HG03066 (cell line): ENCODE data around the gene ARMC3.
"Not testable (repeated sequence)": the region's sequence is repeated elsewhere in the genome, so short reads cannot be mapped to it uniquely, and the experiment has no call there.

Source experiments
- ATAC-seq: cut with Tn5 transposase; IDR thresholded peaks from one replicate; pipeline ENCODE4 v1.9.1; 2021; ENCODE audit warnings: low read depth; ENCODE audit not compliant: unreplicated experiment

Gene ARMC3

DNA sequence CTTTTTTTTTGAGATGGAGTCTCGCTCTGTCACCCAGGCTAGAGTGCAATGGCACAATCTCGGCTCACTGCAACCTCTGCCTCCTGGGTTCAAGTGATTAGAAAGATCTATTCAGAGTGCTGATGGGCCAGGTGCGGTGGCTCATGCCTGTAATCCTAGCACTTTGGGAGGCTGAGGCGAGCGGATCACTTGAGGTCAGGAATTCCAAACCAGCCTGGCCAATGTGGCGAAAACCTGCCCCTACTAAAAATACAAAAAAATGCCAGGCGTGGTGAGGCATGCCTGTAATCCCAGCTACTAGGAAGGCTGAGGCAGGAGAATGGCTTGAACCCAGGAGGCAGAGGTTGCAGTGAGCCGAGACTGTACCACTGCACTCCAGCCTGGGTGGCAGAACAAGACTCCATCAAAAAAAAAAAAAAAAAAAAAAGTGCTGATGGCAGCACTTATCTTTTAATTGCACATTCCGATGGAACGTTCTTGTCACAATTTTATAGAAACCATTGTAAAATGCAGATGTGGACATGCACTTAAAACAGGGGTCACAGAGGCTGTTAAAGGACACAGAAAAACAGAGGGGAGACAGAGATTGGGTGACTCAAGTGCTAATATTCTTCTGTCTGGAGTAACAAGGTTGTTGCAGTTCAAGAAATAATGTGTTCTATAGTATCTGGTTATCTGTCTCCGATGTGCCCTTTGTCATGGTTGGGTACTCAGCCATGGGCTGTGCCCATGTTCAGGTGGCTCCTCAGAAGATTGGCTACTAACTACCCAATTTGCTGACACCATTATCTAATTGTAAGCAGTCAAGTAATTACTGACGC lies 142.4 kb downstream of the ARMC3 start:
- ATAC-seq, result not testable (repeated sequence)

DNA sequence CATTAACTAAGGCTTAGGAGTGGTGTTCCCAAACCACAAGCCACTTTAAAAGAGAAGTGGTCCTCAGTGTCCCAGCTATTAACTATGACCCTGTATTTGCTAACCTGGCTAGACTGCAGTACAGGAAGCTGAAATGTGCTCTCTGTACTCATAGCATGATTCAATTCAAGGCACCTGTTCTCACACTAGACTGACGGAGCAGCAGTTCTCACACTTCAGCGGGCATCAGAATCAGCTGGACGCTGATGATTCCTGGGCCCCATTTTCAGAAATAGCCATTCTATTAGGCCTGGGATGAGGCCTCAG lies 143.0 kb downstream of the ARMC3 start:
- no peak for ATAC-seq

DNA sequence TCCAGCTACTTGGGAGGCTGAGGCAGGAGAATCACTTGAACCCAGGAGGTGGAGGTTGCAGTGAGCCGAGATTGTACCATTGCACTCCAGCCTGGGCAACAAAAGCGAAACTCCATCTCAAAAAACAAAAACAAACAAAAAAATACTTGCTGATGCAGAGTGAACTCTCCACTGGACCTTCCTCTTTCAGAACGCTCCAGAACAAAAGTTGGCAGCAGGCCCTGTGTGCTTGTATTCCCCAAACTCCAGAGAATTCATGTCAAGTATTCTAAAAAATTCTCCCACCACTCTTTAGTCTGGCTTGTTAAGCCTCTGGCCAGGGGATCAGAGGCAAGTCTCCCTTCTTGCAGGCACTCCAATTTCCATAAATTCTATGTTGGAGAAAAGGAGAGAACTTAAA lies 144.7 kb downstream of the ARMC3 start:
- ATAC-seq, result not testable (repeated sequence)

DNA sequence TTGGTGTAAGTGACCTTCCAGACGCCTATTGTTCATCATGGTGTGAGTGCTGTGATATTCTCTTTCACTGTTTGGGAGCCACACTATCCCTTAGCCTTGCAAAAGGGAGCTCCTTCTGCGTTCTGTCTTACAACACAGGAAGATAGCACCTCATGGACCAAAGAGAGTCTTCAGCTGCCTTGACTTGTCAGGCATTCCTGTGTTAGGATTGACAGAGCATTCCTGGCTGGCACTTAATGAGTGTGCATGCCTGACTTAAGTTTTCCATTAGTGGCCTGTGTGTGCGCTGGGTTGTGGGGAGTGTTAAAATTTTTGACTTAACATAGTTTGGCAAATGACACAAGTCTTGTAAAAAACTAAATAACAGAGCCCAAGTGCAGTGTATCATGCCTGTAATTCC lies 145.7 kb downstream of the ARMC3 start:
- no peak for ATAC-seq

GRCh38 chr10:23075672-23076071 lies 147.8 kb downstream of the ARMC3 start:
- no peak for ATAC-seq

GRCh38 chr10:23078114-23078513 lies 150.3 kb downstream of the ARMC3 start:
- ATAC-seq, result no peak

GRCh38 chr10:23079700-23080099 lies 151.8 kb downstream of the ARMC3 start:
- no peak for ATAC-seq

DNA sequence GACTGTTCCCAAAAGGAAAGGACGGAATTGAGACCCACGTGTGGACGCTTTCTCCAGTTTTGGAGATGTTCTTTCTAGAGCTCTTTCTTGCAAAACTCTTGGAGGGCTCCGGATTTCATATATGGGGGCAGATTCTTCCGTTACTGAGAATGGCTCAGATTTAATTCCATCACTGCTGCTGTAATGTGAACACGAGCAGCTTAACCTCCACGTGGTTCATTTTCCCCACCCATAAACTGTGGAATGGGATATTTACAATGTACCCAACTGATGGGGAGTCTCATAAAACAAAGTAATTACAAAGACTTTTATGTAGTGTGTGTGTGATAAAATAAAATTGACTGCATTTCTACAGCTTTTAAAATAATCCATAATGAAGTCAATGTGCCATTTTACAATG lies 152.4 kb downstream of the ARMC3 start:
- ATAC-seq, result no peak

DNA sequence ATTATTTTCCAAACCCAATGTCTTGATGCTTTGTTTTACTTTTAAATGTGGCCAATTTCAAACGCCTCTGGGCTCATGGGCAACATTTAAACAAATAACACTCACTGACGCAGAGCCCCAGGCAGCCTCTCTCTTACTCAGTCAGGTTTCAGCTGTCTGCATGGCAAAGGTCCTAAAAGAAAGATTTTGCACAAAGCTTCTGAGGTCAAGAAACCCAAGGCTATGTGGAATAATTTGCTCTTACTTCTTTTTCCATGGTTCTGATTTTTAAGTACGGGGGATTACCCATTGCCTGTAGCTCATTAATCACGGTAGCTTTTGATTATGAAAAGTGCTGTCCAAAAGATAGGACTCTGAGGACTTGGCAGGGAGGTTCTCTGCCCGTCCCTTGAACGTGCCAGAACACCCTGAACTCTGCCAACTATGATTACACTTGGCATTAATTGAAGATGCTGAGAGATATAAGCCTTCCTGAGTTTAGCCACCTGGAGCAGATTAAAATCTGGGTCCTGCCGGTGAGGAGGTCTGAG lies 153.4 kb downstream of the ARMC3 start:
- no peak for ATAC-seq

GRCh38 chr10:23081891-23082290 lies 154.0 kb downstream of the ARMC3 start:
- no peak for ATAC-seq
